T-helper 1 cell treated with Interleukin-12 subunit alpha and Interleukin-12 subunit beta and Interleukin-4 antibody, amounts not matched to agents 30 ng/mL and 1 ng/mL, for 36 hours (primary cell): ENCODE measurements around the gene EIF5A2. TPM values are rescaled to one million over a fixed set of nuclear protein-coding genes. Genes with fewer than 3 reads are reported as not detected.
"Not testable (repeated sequence)": the region's sequence is repeated elsewhere in the genome, so short reads cannot be mapped to it uniquely, and the experiment has no call there.

Experiments used
- intact Hi-C: fragments of 100-400 bp; cut with micrococcal nuclease; formaldehyde crosslinking; loops from one replicate; pipeline ENCODE4 v1.15.1; 2024
- total RNA-seq: library from RNA; stranded (reverse); gene quantifications from 2 replicates; pipeline ENCODE4 v1.2.3, GENCODE V29; 2022

The EIF5A2 gene
- total RNA-seq, 1 donor from 2014 or later = 10.5 TPM

GRCh38 chr3:170897199-170897598 lies 11.2 kb downstream of the EIF5A2 start:
- intact Hi-C loops = not testable (repeated sequence)

- intact Hi-C loops = no loop called here
Measured at GRCh38 chr3:170896781-170897180, 11.7 kb downstream of the EIF5A2 start.

- intact Hi-C loops = not testable (repeated sequence)
Measured at GRCh38 chr3:170896333-170896732, 12.1 kb downstream of the EIF5A2 start.

- intact Hi-C loops = no loop called here
Measured at GRCh38 chr3:170893895-170894294, 14.5 kb downstream of the EIF5A2 start.

- intact Hi-C loops = no loop called here
Measured at GRCh38 chr3:170889630-170890029, 18.8 kb downstream of the EIF5A2 start.

GRCh38 chr3:170889132-170889531 lies 19.3 kb downstream of the EIF5A2 start:
- intact Hi-C loops = no loop called here

- intact Hi-C loops = not testable (repeated sequence)
Measured at GRCh38 chr3:170884109-170884930, 24.1 kb downstream of the EIF5A2 start.

- intact Hi-C loops = not testable (repeated sequence)
Measured at GRCh38 chr3:170878688-170879087, 29.7 kb downstream of the EIF5A2 start.

GRCh38 chr3:170877311-170877710 lies 31.1 kb downstream of the EIF5A2 start:
- intact Hi-C loops = not testable (repeated sequence)

- intact Hi-C loops = no loop called here
Measured at GRCh38 chr3:170876537-170876936, 31.9 kb downstream of the EIF5A2 start.

GRCh38 chr3:170869645-170870593 lies 38.5 kb downstream of the EIF5A2 start, which contains the start of gene RPL22L1:
Gene RPL22L1, minus strand, starts transcription at chr3:170870195. Its CDS starts 28 bp downstream, at chr3:170870167.
- intact Hi-C loops = loop anchor here (1.0 to 5.0 kb wide), 19 partner anchors 38 to 1880 kb away; partner anchors contain the start of genes ECT2, EIF5A2, FNDC3B and MECOM

GRCh38 chr3:170869239-170869590 lies 39.2 kb downstream of the EIF5A2 start:
- intact Hi-C loops = loop anchor here (5.0 kb wide), 1 partner anchor 1207 kb away; the partner anchor contains the start of gene MECOM

- intact Hi-C loops = loop anchor here (5.0 kb wide), 1 partner anchor 1206 kb away; the partner anchor contains the start of gene MECOM
Measured at GRCh38 chr3:170868577-170869238, 39.7 kb downstream of the EIF5A2 start.

GRCh38 chr3:170867143-170867937 lies 41.1 kb downstream of the EIF5A2 start:
- intact Hi-C loops = loop anchor here (5.0 kb wide), 1 partner anchor 1205 kb away; the partner anchor contains the start of gene MECOM

GRCh38 chr3:170866499-170866898 lies 41.9 kb downstream of the EIF5A2 start:
- intact Hi-C loops = loop anchor here (5.0 kb wide), 1 partner anchor 1204 kb away; the partner anchor contains the start of gene MECOM

- intact Hi-C loops = loop anchor here (5.0 kb wide), 1 partner anchor 1203 kb away; the partner anchor contains the start of gene MECOM
Measured at GRCh38 chr3:170865209-170866094, 43.0 kb downstream of the EIF5A2 start.

- intact Hi-C loops = loop anchor here (5.0 kb wide), 1 partner anchor 1202 kb away; the partner anchor contains the start of gene MECOM
Measured at GRCh38 chr3:170864525-170865208, 43.8 kb downstream of the EIF5A2 start.

GRCh38 chr3:170863816-170864215 lies 44.6 kb downstream of the EIF5A2 start:
- intact Hi-C loops = no loop called here
